BLaER1 (cell line): Measurements from ENCODE around the gene NEURL1.

Experiments used
- H3K27ac ChIP-seq: shearing (Covaris generic); formaldehyde crosslinking; 2 replicates; pipeline ENCODE4 v1.8.1; 2022
- H3K27me3 ChIP-seq: shearing (Covaris generic); formaldehyde crosslinking; 2 replicates; pipeline ENCODE4 v1.8.1; 2022
- H3K36me3 ChIP-seq: shearing (Covaris generic); formaldehyde crosslinking; 2 replicates; pipeline ENCODE4 v1.8.1; 2022
- H3K4me1 ChIP-seq: shearing (Covaris generic); formaldehyde crosslinking; 2 replicates; pipeline ENCODE4 v1.8.1; 2022
- H3K4me2 ChIP-seq: shearing (Covaris generic); formaldehyde crosslinking; 2 replicates; pipeline ENCODE4 v1.8.1; 2022
- H3K4me3 ChIP-seq: shearing (Covaris generic); formaldehyde crosslinking; 2 replicates; pipeline ENCODE4 v1.8.1; 2022
- H3K9ac ChIP-seq: shearing (Covaris generic); formaldehyde crosslinking; 2 replicates; pipeline ENCODE4 v1.8.1; 2022
- H3K9me3 ChIP-seq: shearing (Covaris generic); formaldehyde crosslinking; 2 replicates; pipeline ENCODE4 v1.8.1; 2022
- H4K20me1 ChIP-seq: shearing (Covaris generic); formaldehyde crosslinking; 2 replicates; pipeline ENCODE4 v1.8.1; 2022
- Cebpa-rat ChIP-seq: shearing (Covaris generic); IDR thresholded peaks from 2 replicates; pipeline ENCODE4 v1.8.1; 2022

NEURL1 gene

GRCh38 chr10:103637011-103637410 lies 143.5 kb downstream of the NEURL1 start:
- Histone ChIP-seq H3K4me3 (no peak overlapping the region), H3K4me1 (peaks cover 61% of the 10 kb centered on the region), H3K4me2 (no peak overlapping the region), H3K27me3 (no peaks in the 10 kb centered on the region), H3K9ac (no peak overlapping the region), H4K20me1 (peaks cover 100% of the 10 kb centered on the region), H3K27ac (peak overlapping the region; percentile 2; the same call in 1 of the 2 replicates), H3K9me3 (no peaks in the 10 kb centered on the region), H3K36me3 (peaks cover 95% of the 10 kb centered on the region)
- no peak for TF ChIP-seq Cebpa-rat

- H3K36me3 ChIP-seq: peaks cover 94% of the 10 kb centered on the region
- TF ChIP-seq Cebpa-rat: no peak
- H3K4me2 ChIP-seq: no peak overlapping the region
- no peaks in the 10 kb centered on the region for H3K27me3 ChIP-seq
- H3K27ac ChIP-seq: peak overlapping the region; percentile 2
- H3K4me1 ChIP-seq: peaks cover 51% of the 10 kb centered on the region
- peaks cover 100% of the 10 kb centered on the region for H4K20me1 ChIP-seq
- H3K9ac ChIP-seq: peak overlapping the region; percentile 18
- no peak overlapping the region for H3K4me3 ChIP-seq
- no peaks in the 10 kb centered on the region for H3K9me3 ChIP-seq
These were observed 144.5 kb downstream of the NEURL1 start for GRCh38 chr10:103637927-103638557.

GRCh38 chr10:103638948-103639347 lies 145.4 kb downstream of the NEURL1 start:
- no peak overlapping the region for H3K9ac ChIP-seq
- no peak overlapping the region for H3K4me2 ChIP-seq
- no peak overlapping the region for H3K4me3 ChIP-seq
- H3K27ac ChIP-seq: no peak overlapping the region
- H4K20me1 ChIP-seq: peaks cover 100% of the 10 kb centered on the region
- H3K4me1 ChIP-seq: peaks cover 50% of the 10 kb centered on the region
- H3K36me3 ChIP-seq: peaks cover 95% of the 10 kb centered on the region
- H3K9me3 ChIP-seq: no peaks in the 10 kb centered on the region
- TF ChIP-seq Cebpa-rat: no peak
- H3K27me3 ChIP-seq: no peaks in the 10 kb centered on the region

- H4K20me1 ChIP-seq: peaks cover 100% of the 10 kb centered on the region
These were observed 147.1 kb downstream of the NEURL1 start for GRCh38 chr10:103640436-103641181.

GRCh38 chr10:103641326-103641725 lies 147.8 kb downstream of the NEURL1 start:
- Histone ChIP-seq H3K4me3 (no peak overlapping the region), H3K4me2 (no peak overlapping the region; the same call in 1 of the 2 replicates), H3K36me3 (peaks cover 90% of the 10 kb centered on the region), H3K9ac (no peak overlapping the region), H3K27me3 (no peaks in the 10 kb centered on the region), H3K4me1 (peaks cover 73% of the 10 kb centered on the region), H4K20me1 (peaks cover 100% of the 10 kb centered on the region), H3K27ac (no peak overlapping the region), H3K9me3 (no peaks in the 10 kb centered on the region)
- TF ChIP-seq Cebpa-rat: no peak

More at GRCh38 chr10:103640436-103641181, 147.1 kb downstream of the NEURL1 start:
- Histone ChIP-seq H3K4me2 (peak overlapping the region; percentile 60), H3K27me3 (no peaks in the 10 kb centered on the region), H3K9me3 (no peaks in the 10 kb centered on the region), H3K9ac (no peak overlapping the region), H3K27ac (peak overlapping the region; percentile 5; the same call in 1 of the 2 replicates), H3K4me3 (no peak overlapping the region), H3K4me1 (peaks cover 66% of the 10 kb centered on the region), H3K36me3 (peaks cover 95% of the 10 kb centered on the region)
- TF ChIP-seq Cebpa-rat: no peak
